HepG2 (cell line): ENCODE results near the gene FYB1. TPM values are rescaled to one million over a fixed set of nuclear protein-coding genes. Genes with fewer than 3 reads are reported as not detected.

Source experiments
- CBX2 ChIP-seq, 2 experiments: fragments of 200-600 bp in 1 of 2; sonication (generic); formaldehyde crosslinking in 1 of 2; IDR thresholded peaks; 2 replicates each; pipeline versions ENCODE4 v1.7.0 to v1.8.1; 2018 to 2022; ENCODE audit warnings: low read depth in 2 of 2, low read length in 1 of 2, mild to moderate bottlenecking in 1 of 2, missing genetic modification reagents in 1 of 2
- HNRNPL ChIP-seq: fragments of 200-400 bp; formaldehyde crosslinking; IDR thresholded peaks from 2 replicates; pipeline ENCODE4 v1.6.1; 2017; ENCODE audit warnings: mild to moderate bottlenecking, low read depth, low read length
- HNRNPUL1 ChIP-seq: fragments of 200-400 bp; formaldehyde crosslinking; IDR thresholded peaks from 2 replicates; pipeline ENCODE4 v1.6.1; 2017; ENCODE audit warnings: low read depth, mild to moderate bottlenecking, low read length, moderate library complexity
- HOXA9 ChIP-seq: sonication (generic); formaldehyde crosslinking; IDR thresholded peaks from 2 replicates; pipeline ENCODE4 v1.8.1; 2022; ENCODE audit warnings: missing genetic modification reagents, mild to moderate bottlenecking, moderate library complexity, borderline replicate concordance
- MZF1 ChIP-seq: sonication (generic); formaldehyde crosslinking; IDR thresholded peaks from 2 replicates; pipeline ENCODE4 v1.8.1; 2023; ENCODE audit warnings: mild to moderate bottlenecking, missing genetic modification reagents, borderline replicate concordance
- NCOA5 ChIP-seq: sonication (generic); formaldehyde crosslinking; IDR thresholded peaks from 2 replicates; pipeline ENCODE4 v1.4.0; 2020; ENCODE audit warnings: missing genetic modification reagents
- NFE2L2 ChIP-seq: fragments of 150-350 bp; IDR thresholded peaks from 2 replicates; pipeline ENCODE4 v1.6.1; 2014; ENCODE audit warnings: low read length
- NRL ChIP-seq: sonication (generic); formaldehyde crosslinking; IDR thresholded peaks from 2 replicates; pipeline ENCODE4 v1.5.0; 2020; ENCODE audit warnings: missing genetic modification reagents, mild to moderate bottlenecking, moderate library complexity, borderline replicate concordance
- POGZ ChIP-seq: sonication (generic); formaldehyde crosslinking; IDR thresholded peaks from 2 replicates; pipeline ENCODE4 v1.4.0; 2020; ENCODE audit warnings: mild to moderate bottlenecking, missing genetic modification reagents
- RBFOX2 ChIP-seq: fragments of 200-400 bp; formaldehyde crosslinking; IDR thresholded peaks from 2 replicates; pipeline ENCODE4 v1.6.1; 2017; ENCODE audit warnings: low read depth, mild to moderate bottlenecking, low read length
- RELA ChIP-seq: sonication (generic); formaldehyde crosslinking; IDR thresholded peaks from 2 replicates; pipeline ENCODE4 v1.4.0; 2020; ENCODE audit warnings: missing genetic modification reagents
- RFX1 ChIP-seq: fragments of 450-650 bp; IDR thresholded peaks from 2 replicates; pipeline ENCODE4 v1.6.1; 2017
- RFXANK ChIP-seq: IDR thresholded peaks from 2 replicates; pipeline ENCODE4 v1.6.1; 2016
- SNAI1 ChIP-seq: sonication (generic); formaldehyde crosslinking; IDR thresholded peaks from 2 replicates; pipeline ENCODE4 v1.5.0; 2020; ENCODE audit warnings: mild to moderate bottlenecking, missing genetic modification reagents, borderline replicate concordance
- TAF15 ChIP-seq: fragments of 200-400 bp; formaldehyde crosslinking; IDR thresholded peaks from one replicate; pipeline ENCODE4 v1.6.1; 2018; ENCODE audit warnings: mild to moderate bottlenecking, low read depth, low read length; ENCODE audit not compliant: poor library complexity, severe bottlenecking
- TOPORS ChIP-seq: sonication (generic); formaldehyde crosslinking; IDR thresholded peaks from 2 replicates; pipeline ENCODE4 v1.8.0; 2023; ENCODE audit warnings: mild to moderate bottlenecking, missing genetic modification reagents
- ZNF333 ChIP-seq: sonication (generic); formaldehyde crosslinking; IDR thresholded peaks from 2 replicates; pipeline ENCODE4 v1.4.0; 2020; ENCODE audit warnings: mild to moderate bottlenecking, missing genetic modification reagents, borderline replicate concordance
- polyA plus RNA-seq, 8 experiments: library from polyadenylated mRNA; depleted of rRNA in 3 of 8; stranded (reverse) in 7 of 8; unstranded in 1 of 8; fragments of >200 nt; fragmentation: Illumina TruSeq in 4 of 8; extraction: Trizol in 4 of 8; gene quantifications; 2 replicates each; pipeline versions ENCODE4 v1.2.1 to v1.2.3, GENCODE V29; 2011 to 2016; ENCODE audit warnings: low read depth in 4 of 8, missing spikeins in 1 of 8, mixed read lengths in 1 of 8; ENCODE audit not compliant: insufficient read depth in 1 of 8
- total RNA-seq, 5 experiments: library from RNA; depleted of rRNA; stranded (reverse); fragments of >200 nt; fragmentation: Illumina TruSeq; extraction: Trizol; gene quantifications; 2 replicates each; pipeline ENCODE4 v1.2.3, GENCODE V29; 2016; ENCODE audit warnings: low read depth in 1 of 5
- TF ChIP-seq, protein P1 (sequence below): sonication (generic); formaldehyde crosslinking; IDR thresholded peaks from 2 replicates; pipeline ENCODE4 v1.8.0; 2022; ENCODE audit warnings: low read depth, missing genetic modification reagents
- TF ChIP-seq, protein P2 (sequence below): sonication (generic); formaldehyde crosslinking; conservative IDR thresholded peaks from 2 replicates; pipeline ENCODE4 v1.4.0; 2020; ENCODE audit warnings: missing genetic modification reagents
- TF ChIP-seq, protein P3 (sequence below): IDR thresholded peaks from 2 replicates; pipeline ENCODE4 v1.6.1; 2016; ENCODE audit warnings: low read depth, control low read depth

Gene FYB1
- total and polyA plus RNA-seq, 2 of the 13 experiments (the other 11 are each of a cell fraction or from before 2014, with no cell fraction given), result 0.03 TPM; not detected in 1

DNA sequence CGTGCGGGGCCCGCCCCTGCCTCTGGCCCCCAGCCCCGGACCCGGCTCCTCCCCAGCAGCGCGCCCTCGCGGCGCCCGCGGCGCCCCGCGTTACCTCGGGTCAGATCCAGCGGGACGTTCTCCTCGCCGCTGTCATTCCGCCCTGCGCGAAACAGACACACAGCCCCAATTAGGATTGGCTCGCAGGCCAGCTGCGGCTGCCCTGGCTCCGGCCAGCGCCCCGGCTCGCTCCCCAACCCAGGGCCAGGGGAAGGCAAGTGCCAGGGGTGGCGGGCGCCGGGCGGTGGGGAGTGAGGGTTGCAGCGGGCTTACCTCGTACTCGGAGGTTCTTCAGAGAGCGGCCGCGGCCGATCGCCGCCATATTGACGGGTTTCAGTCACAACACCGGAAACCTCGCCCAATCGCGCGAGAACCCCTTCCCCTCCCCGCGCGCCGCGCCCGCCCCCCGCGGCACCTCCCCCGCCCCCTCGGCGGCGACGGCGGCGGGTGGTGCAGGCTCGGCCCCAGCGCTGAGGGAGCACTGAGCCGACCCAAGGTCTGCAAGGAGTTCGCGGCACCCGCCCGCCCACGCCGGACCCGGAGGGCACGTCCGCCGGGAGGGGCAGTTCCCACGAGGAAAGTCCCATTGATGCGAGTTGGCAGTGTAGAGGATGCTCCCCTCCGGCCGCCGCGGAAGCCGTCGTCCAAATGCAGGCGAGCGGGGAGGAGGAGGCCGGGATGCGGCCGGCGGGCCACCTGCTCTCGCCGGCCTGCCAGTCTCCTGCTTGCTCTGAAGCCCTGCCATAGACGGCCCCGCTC, 145.1 kb downstream of the FYB1 start, which contains the start of gene RICTOR (continued):
- no peak for TF ChIP-seq RELA
- no peak for TF ChIP-seq CBX2 (IDR thresholded peaks at IDR 0.05; ENCODE audit: low read depth, low read length)
- TF ChIP-seq CBX2 (CRISPR knock-in tag; IDR thresholded peaks at IDR 0.05; ENCODE audit: low read depth), result no peak
- 0 out of 2 replicates have a peak, but pooled peaks have one; percentile 24 for TF ChIP-seq HOXA9
- TF ChIP-seq HNRNPL, result 0 out of 2 replicates have a peak, but pooled peaks have one; percentile 58
- no peak for TF ChIP-seq RFXANK (CRISPR knock-in tag)
- peak; percentile 85 for TF ChIP-seq RBFOX2
- TF ChIP-seq, protein P1, sequence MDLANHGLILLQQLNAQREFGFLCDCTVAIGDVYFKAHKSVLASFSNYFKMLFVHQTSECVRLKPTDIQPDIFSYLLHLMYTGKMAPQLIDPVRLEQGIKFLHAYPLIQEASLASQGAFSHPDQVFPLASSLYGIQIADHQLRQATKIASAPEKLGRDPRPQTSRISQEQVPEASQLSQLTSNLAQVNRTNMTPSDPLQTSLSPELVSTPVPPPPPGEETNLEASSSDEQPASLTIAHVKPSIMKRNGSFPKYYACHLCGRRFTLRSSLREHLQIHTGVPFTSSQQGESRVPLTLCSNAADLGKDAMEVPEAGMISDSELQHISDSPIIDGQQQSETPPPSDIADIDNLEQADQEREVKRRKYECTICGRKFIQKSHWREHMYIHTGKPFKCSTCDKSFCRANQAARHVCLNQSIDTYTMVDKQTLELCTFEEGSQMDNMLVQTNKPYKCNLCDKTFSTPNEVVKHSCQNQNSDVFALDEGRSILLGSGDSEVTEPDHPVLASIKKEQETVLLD (CRISPR knock-in tag), result peak; percentile 38; the same call in 1 of the 2 replicates
- TF ChIP-seq SNAI1 (CRISPR knock-in tag), result peak; percentile 46; the same call in 1 of the 2 replicates
- TF ChIP-seq, protein P2, sequence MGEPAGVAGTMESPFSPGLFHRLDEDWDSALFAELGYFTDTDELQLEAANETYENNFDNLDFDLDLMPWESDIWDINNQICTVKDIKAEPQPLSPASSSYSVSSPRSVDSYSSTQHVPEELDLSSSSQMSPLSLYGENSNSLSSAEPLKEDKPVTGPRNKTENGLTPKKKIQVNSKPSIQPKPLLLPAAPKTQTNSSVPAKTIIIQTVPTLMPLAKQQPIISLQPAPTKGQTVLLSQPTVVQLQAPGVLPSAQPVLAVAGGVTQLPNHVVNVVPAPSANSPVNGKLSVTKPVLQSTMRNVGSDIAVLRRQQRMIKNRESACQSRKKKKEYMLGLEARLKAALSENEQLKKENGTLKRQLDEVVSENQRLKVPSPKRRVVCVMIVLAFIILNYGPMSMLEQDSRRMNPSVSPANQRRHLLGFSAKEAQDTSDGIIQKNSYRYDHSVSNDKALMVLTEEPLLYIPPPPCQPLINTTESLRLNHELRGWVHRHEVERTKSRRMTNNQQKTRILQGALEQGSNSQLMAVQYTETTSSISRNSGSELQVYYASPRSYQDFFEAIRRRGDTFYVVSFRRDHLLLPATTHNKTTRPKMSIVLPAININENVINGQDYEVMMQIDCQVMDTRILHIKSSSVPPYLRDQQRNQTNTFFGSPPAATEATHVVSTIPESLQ (CRISPR knock-in tag), result no peak
- TF ChIP-seq HNRNPUL1, result peak; percentile 10; the same call in 1 of the 2 replicates
- TF ChIP-seq POGZ, result peak; percentile 42
- TF ChIP-seq TOPORS (CRISPR knock-in tag), result 0 out of 2 replicates have a peak, but pooled peaks have one; percentile 48
- no peak for TF ChIP-seq TAF15
- peak; percentile 42; the same call in 1 of the 2 replicates for TF ChIP-seq ZNF333 (CRISPR knock-in tag)
- TF ChIP-seq NRL (CRISPR knock-in tag), result no peak; the same call in 1 of the 2 replicates
- no peak for TF ChIP-seq RFX1
- TF ChIP-seq, protein P3, sequence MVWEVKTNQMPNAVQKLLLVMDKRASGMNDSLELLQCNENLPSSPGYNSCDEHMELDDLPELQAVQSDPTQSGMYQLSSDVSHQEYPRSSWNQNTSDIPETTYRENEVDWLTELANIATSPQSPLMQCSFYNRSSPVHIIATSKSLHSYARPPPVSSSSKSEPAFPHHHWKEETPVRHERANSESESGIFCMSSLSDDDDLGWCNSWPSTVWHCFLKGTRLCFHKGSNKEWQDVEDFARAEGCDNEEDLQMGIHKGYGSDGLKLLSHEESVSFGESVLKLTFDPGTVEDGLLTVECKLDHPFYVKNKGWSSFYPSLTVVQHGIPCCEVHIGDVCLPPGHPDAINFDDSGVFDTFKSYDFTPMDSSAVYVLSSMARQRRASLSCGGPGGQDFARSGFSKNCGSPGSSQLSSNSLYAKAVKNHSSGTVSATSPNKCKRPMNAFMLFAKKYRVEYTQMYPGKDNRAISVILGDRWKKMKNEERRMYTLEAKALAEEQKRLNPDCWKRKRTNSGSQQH (CRISPR knock-in tag), result no peak
- no peak for TF ChIP-seq NFE2L2
- no peak for TF ChIP-seq NCOA5
- no peak for TF ChIP-seq MZF1 (CRISPR knock-in tag)
